Smooth muscle cell (in vitro differentiated cells): ENCODE results near the gene KLF11. TPM values are rescaled to one million over a fixed set of nuclear protein-coding genes. Genes with fewer than 3 reads are reported as not detected.

Experiments used
- DNase-seq: peaks from one replicate; lab custom pipeline; 2025; ENCODE audit not compliant: unreplicated experiment; lab: John Stamatoyannopoulos, UW
- H2AFZ ChIP-seq: fragments of 200-600 bp; sonication (generic); 2 replicates; pipeline ENCODE4 v1.6.0; 2016; ENCODE audit warnings: antibody characterized with exemption, low read depth, mild to moderate bottlenecking
- H3F3A ChIP-seq: fragments of 200-600 bp; sonication (generic); 2 replicates; pipeline ENCODE4 v1.6.0; 2017; ENCODE audit warnings: antibody characterized with exemption, low read depth
- H3K27ac ChIP-seq: fragments of 200-600 bp; sonication (generic); 2 replicates; pipeline ENCODE4 v1.5.1; 2016; ENCODE audit warnings: low read depth, mild to moderate bottlenecking
- H3K27me3 ChIP-seq: fragments of 200-600 bp; sonication (generic); 2 replicates; pipeline ENCODE4 v1.6.1; 2016; ENCODE audit warnings: low read depth, mild to moderate bottlenecking
- H3K36me3 ChIP-seq: fragments of 200-600 bp; sonication (generic); 2 replicates; pipeline ENCODE4 v1.5.1; 2016; ENCODE audit warnings: low read depth
- H3K4me1 ChIP-seq: fragments of 200-600 bp; sonication (generic); 2 replicates; pipeline ENCODE4 v1.5.1; 2016; ENCODE audit warnings: low read depth
- H3K4me2 ChIP-seq: fragments of 200-600 bp; sonication (generic); 2 replicates; pipeline ENCODE4 v1.6.0; 2016; ENCODE audit warnings: mild to moderate bottlenecking
- H3K4me3 ChIP-seq: fragments of 200-600 bp; sonication (generic); 2 replicates; pipeline ENCODE4 v1.5.1; 2016; ENCODE audit warnings: mild to moderate bottlenecking
- H3K79me2 ChIP-seq: fragments of 200-600 bp; sonication (generic); 2 replicates; pipeline ENCODE4 v1.6.0; 2016; ENCODE audit warnings: low read depth, mild to moderate bottlenecking
- H3K9ac ChIP-seq: fragments of 200-600 bp; sonication (generic); 2 replicates; pipeline ENCODE4 v1.6.0; 2016; ENCODE audit warnings: low read depth
- H3K9me3 ChIP-seq: fragments of 200-600 bp; sonication (generic); replicated peaks from 2 replicates; pipeline ENCODE4 v1.5.1; 2016; ENCODE audit warnings: low read depth
- H4K20me1 ChIP-seq: fragments of 200-600 bp; sonication (generic); 2 replicates; pipeline ENCODE4 v1.6.0; 2016; ENCODE audit warnings: low read depth
- CTCF ChIP-seq: fragments of 200-600 bp; sonication (generic); IDR thresholded peaks from 2 replicates; pipeline ENCODE4 v1.5.1; 2017; ENCODE audit warnings: borderline replicate concordance, mild to moderate bottlenecking, antibody characterized with exemption; ENCODE audit not compliant: insufficient read depth, poor library complexity, severe bottlenecking
- WGBS: methylation state at CpG from one replicate; pipeline ENCODE4 v1.1.7; 2016; ENCODE audit warnings: low lambda C conversion rate; 5-methylcytosine and 5-hydroxymethylcytosine counted together
- polyA plus RNA-seq: library from polyadenylated mRNA; unstranded; fragments of >200 nt; fragmentation: Nextera tagmentation; extraction: Ambion mirVana; gene quantifications from 2 replicates; pipeline ENCODE4 v1.2.1, GENCODE V29; 2016
- total RNA-seq: library from RNA; depleted of rRNA; stranded (reverse); fragments of >200 nt; gene quantifications from 2 replicates; pipeline ENCODE4 v1.2.3, GENCODE V29; 2014

The KLF11 gene
- total and polyA plus RNA-seq, 2 experiments from 2014 or later, result 9.9 to 12.7 TPM

GRCh38 chr2:10036095-10036884 is 7.1 kb upstream of the KLF11 start:
- WGBS, result 78% methylated on average over 14 of the region's 14 CpGs
- DNase-seq, result no peak
- H3K9ac ChIP-seq, result no peak overlapping the region

GRCh38 chr2:10038123-10038522 is 5.2 kb upstream of the KLF11 start:
- no peak for DNase-seq
- no peak overlapping the region for H3K9ac ChIP-seq
- H3K27me3 ChIP-seq, result no peaks in the 10 kb centered on the region
- H2AFZ ChIP-seq, result no peak overlapping the region
- WGBS, result 85% methylated on average over 10 of the region's 10 CpGs
- no peak overlapping the region for H3K4me2 ChIP-seq
- H3K79me2 ChIP-seq, result no peaks in the 10 kb centered on the region
- no peak for TF ChIP-seq CTCF
- H3K27ac ChIP-seq, result no peak overlapping the region
- no peaks in the 10 kb centered on the region for H3K9me3 ChIP-seq
- H4K20me1 ChIP-seq, result no peaks in the 10 kb centered on the region
- no peaks in the 10 kb centered on the region for H3K36me3 ChIP-seq
- H3K4me1 ChIP-seq, result peaks cover 9% of the 10 kb centered on the region
- H3K4me3 ChIP-seq, result no peak overlapping the region
- H3F3A ChIP-seq, result peaks cover 6% of the 10 kb centered on the region

More at GRCh38 chr2:10036095-10036884, 7.1 kb upstream of the KLF11 start:
- H3K36me3 ChIP-seq, result no peaks in the 10 kb centered on the region
- no peaks in the 10 kb centered on the region for H4K20me1 ChIP-seq
- no peaks in the 10 kb centered on the region for H3K9me3 ChIP-seq
- no peak overlapping the region for H3K4me2 ChIP-seq
- H3K4me3 ChIP-seq, result no peak overlapping the region
- H3K4me1 ChIP-seq, result no peaks in the 10 kb centered on the region
- no peak overlapping the region for H3K27ac ChIP-seq
- H3K79me2 ChIP-seq, result no peaks in the 10 kb centered on the region
- H3F3A ChIP-seq, result no peaks in the 10 kb centered on the region
- no peak overlapping the region for H2AFZ ChIP-seq
- peak; percentile 29 for TF ChIP-seq CTCF
- H3K27me3 ChIP-seq, result no peaks in the 10 kb centered on the region

GRCh38 chr2:10038716-10039115 is 4.6 kb upstream of the KLF11 start:
- DNase-seq, result no peak
- Histone ChIP-seq H3K4me1 (peaks cover 9% of the 10 kb centered on the region), H3K4me2 (no peak overlapping the region), H3K9ac (no peak overlapping the region), H3K27me3 (no peaks in the 10 kb centered on the region), H3K27ac (no peak overlapping the region), H3F3A (peaks cover 6% of the 10 kb centered on the region), H3K9me3 (no peaks in the 10 kb centered on the region), H3K79me2 (no peaks in the 10 kb centered on the region), H2AFZ (no peak overlapping the region), H4K20me1 (no peaks in the 10 kb centered on the region), H3K36me3 (no peaks in the 10 kb centered on the region), H3K4me3 (no peak overlapping the region)
- no peak for TF ChIP-seq CTCF
